GM19099 (cell line): ENCODE data around the gene FOXP1.

ENCODE experiments used
- POLR2A ChIP-seq: IDR thresholded peaks from 3 replicates; pipeline ENCODE4 v1.6.1; 2011; ENCODE audit warnings: low read depth; ENCODE audit not compliant: insufficient read length; ENCODE audit errors: extremely low read depth

The FOXP1 gene

GRCh38 chr3:71307991-71308697 lies 275.4 kb downstream of the FOXP1 start:
- no peak for TF ChIP-seq POLR2A

GRCh38 chr3:71305231-71306206 lies 278.0 kb downstream of the FOXP1 start:
- TF ChIP-seq POLR2A = no peak

- TF ChIP-seq POLR2A = no peak
Observed at GRCh38 chr3:71304684-71305083, 278.8 kb downstream of the FOXP1 start.

- no peak for TF ChIP-seq POLR2A
Observed at GRCh38 chr3:71304247-71304646, 279.3 kb downstream of the FOXP1 start.

- no peak for TF ChIP-seq POLR2A
Observed at GRCh38 chr3:71303627-71304200, 279.8 kb downstream of the FOXP1 start.

GRCh38 chr3:71302604-71303003 lies 280.9 kb downstream of the FOXP1 start:
- TF ChIP-seq POLR2A = no peak

GRCh38 chr3:71300951-71301393 lies 282.6 kb downstream of the FOXP1 start:
- TF ChIP-seq POLR2A = no peak

GRCh38 chr3:71299160-71299559 lies 284.4 kb downstream of the FOXP1 start:
- TF ChIP-seq POLR2A = no peak

- TF ChIP-seq POLR2A = no peak
Observed at GRCh38 chr3:71294919-71295318, 288.6 kb downstream of the FOXP1 start.

- TF ChIP-seq POLR2A = no peak
Observed at GRCh38 chr3:71290301-71290700, 293.2 kb downstream of the FOXP1 start.

- no peak for TF ChIP-seq POLR2A
Observed at GRCh38 chr3:71288269-71288930, 295.1 kb downstream of the FOXP1 start.

GRCh38 chr3:71285086-71285485 lies 298.4 kb downstream of the FOXP1 start:
- no peak for TF ChIP-seq POLR2A

- no peak for TF ChIP-seq POLR2A
Observed at GRCh38 chr3:71282976-71283375, 300.6 kb downstream of the FOXP1 start.

- no peak for TF ChIP-seq POLR2A
Observed at GRCh38 chr3:71281280-71281679, 302.2 kb downstream of the FOXP1 start.

- no peak for TF ChIP-seq POLR2A
Observed at GRCh38 chr3:71277341-71277740, 306.2 kb downstream of the FOXP1 start.

- TF ChIP-seq POLR2A = no peak
Observed at GRCh38 chr3:71276531-71276930, 307.0 kb downstream of the FOXP1 start.

GRCh38 chr3:71273453-71273852 lies 310.1 kb downstream of the FOXP1 start:
- no peak for TF ChIP-seq POLR2A
